HL-60 (cell line): Measurements from ENCODE around the gene P4HA2.

Experiments used
- CTCF ChIP-seq: IDR thresholded peaks from one replicate; pipeline ENCODE4 v1.5.1; 2011; ENCODE audit warnings: low read length, control low read depth, inconsistent platforms; ENCODE audit not compliant: insufficient read depth
- REST ChIP-seq: IDR thresholded peaks from 2 replicates; pipeline ENCODE4 v1.6.1; 2012; ENCODE audit warnings: low read depth; ENCODE audit not compliant: insufficient replicate concordance

- TF ChIP-seq REST: no peak
- no peak for TF ChIP-seq CTCF
These were observed 29.8 kb upstream of the P4HA2 start, which contains the start of gene PDLIM4 for GRCh38 chr5:132257131-132258101.
